ENCODE data around the gene ZNF324B. TPM values are rescaled to one million over a fixed set of nuclear protein-coding genes. Genes with fewer than 3 reads are reported as not detected.

Gene ZNF324B
- total RNA-seq, 5 donors from 2014 or later (not counting 1 experiment from before 2014, with no cell fraction given): 9.5 to 17.2 (median 15.7) TPM

- H3K36me3 ChIP-seq (ENCODE audit: control insufficient read depth in 2 of 2, extremely low read depth in 1 of 2, insufficient read depth in 1 of 2, low read length in 1 of 2): peaks cover 0 to 2% of the 10 kb centered on the region in 2 donors
- no peaks in the 10 kb centered on the region for H3K9me3 ChIP-seq
- Mint-ChIP-seq H3K27ac (peak overlapping the region; percentile 39 to 69), H3K4me1 (peaks cover 22 to 24% (median 23%) of the 10 kb centered on the region in 3 donors), H3K36me3 (peaks cover 17% of the 10 kb centered on the region), H3K9me3 (peaks cover 2 to 6% (median 5%) of the 10 kb centered on the region in 3 donors), H3K27me3 (peaks cover 8 to 31% of the 10 kb centered on the region in 2 donors), H3K4me3 (peak overlapping the region; percentile 81 to 87 (median 86))
- H3K4me1 ChIP-seq (ENCODE audit: control insufficient read depth in 1 of 2, extremely low read depth in 1 of 2, insufficient read depth in 2 of 2, low read length in 2 of 2): peaks cover 4 to 14% of the 10 kb centered on the region in 2 experiments
- peaks cover 0 to 16% of the 10 kb centered on the region in 2 experiments for H3K27me3 ChIP-seq (replicated peaks in 1 of 2; ENCODE audit: control insufficient read depth in 2 of 2, extremely low read depth in 1 of 2, insufficient read depth in 2 of 2, low read length in 1 of 2)
- H3K27ac ChIP-seq (ENCODE audit: low read length): no peak overlapping the region
- ChIA-PET POLR2A (interaction anchor here (0.7 to 0.9 kb wide), 2 partner anchors 15 to 807 kb away, joined by 3 to 5 read pairs; no protein-coding TSS in a partner anchor), CTCF (interaction anchor here in 1 of 2 donors (0.8 to 1.2 kb wide), 3 partner anchors 10 to 88 kb away, joined by 3 to 4 read pairs (median 3); partner anchors contain the start of genes ZNF446 and ZNF497)
- peak overlapping the region; percentile 59 to 77 for H3K4me3 ChIP-seq (ENCODE audit: control insufficient read depth in 1 of 2, extremely low read depth in 1 of 2, low read length in 1 of 2)
- DNase-seq (no peak), ATAC-seq (replicated peaks in 1 of 4) (peak; percentile 24 to 34 (median 30))
- WGBS (ENCODE audit: insufficient coverage): 16% methylated on average over 7 of the region's 11 CpGs
Measured at GRCh38 chr19:58450856-58451357, 515 bp upstream of the ZNF324B start.

GRCh38 chr19:58453743-58454142 is 2.3 kb downstream of the ZNF324B start:
- Histone ChIP-seq H3K27ac (ENCODE audit: low read length) (no peak overlapping the region), H3K36me3 (ENCODE audit: control insufficient read depth in 2 of 2, extremely low read depth in 1 of 2, insufficient read depth in 1 of 2, low read length in 1 of 2) (peaks cover 11% of the 10 kb centered on the region in 2 donors), H3K4me1 (ENCODE audit: control insufficient read depth in 1 of 2, extremely low read depth in 1 of 2, insufficient read depth in 2 of 2, low read length in 2 of 2) (peaks cover 4 to 14% of the 10 kb centered on the region in 2 experiments), H3K9me3 (no peaks in the 10 kb centered on the region), H3K27me3 (replicated peaks in 1 of 2; ENCODE audit: control insufficient read depth in 2 of 2, extremely low read depth in 1 of 2, insufficient read depth in 2 of 2, low read length in 1 of 2) (peaks cover 0 to 8% of the 10 kb centered on the region in 2 experiments), H3K4me3 (ENCODE audit: control insufficient read depth in 1 of 2, extremely low read depth in 1 of 2, low read length in 1 of 2) (no peak overlapping the region)
- ChIA-PET POLR2A (interaction anchor here in 1 of 2 donors (0.6 kb wide), 1 partner anchor 156 kb away, joined by 3 read pairs; no protein-coding TSS in a partner anchor), CTCF (no interaction called here)
- no peak overlapping the region for H3K27ac Mint-ChIP-seq
- H3K9me3 Mint-ChIP-seq: no peaks in the 10 kb centered on the region
- H3K4me3 Mint-ChIP-seq: peak overlapping the region; percentile 17 to 27 (median 18)
- WGBS (ENCODE audit: insufficient coverage): 97% methylated on average over 3 of the region's 6 CpGs
- no peak for DNase-seq
- H3K36me3 Mint-ChIP-seq: peaks cover 23% of the 10 kb centered on the region
- ATAC-seq (replicated peaks in 1 of 4): no peak
- H3K4me1 Mint-ChIP-seq: peaks cover 22 to 26% (median 23%) of the 10 kb centered on the region in 3 donors
- peaks cover 0 to 9% of the 10 kb centered on the region in 2 donors for H3K27me3 Mint-ChIP-seq

- Mint-ChIP-seq H3K27ac (no peak overlapping the region), H3K36me3 (peaks cover 23% of the 10 kb centered on the region), H3K4me3 (no peak overlapping the region), H3K9me3 (no peaks in the 10 kb centered on the region), H3K27me3 (peaks cover 0 to 3% of the 10 kb centered on the region in 2 donors), H3K4me1 (peaks cover 22 to 26% (median 23%) of the 10 kb centered on the region in 3 donors)
- WGBS (ENCODE audit: insufficient coverage): 98% methylated on average over 14 of the region's 21 CpGs
- ChIA-PET CTCF (no interaction called here), POLR2A (no interaction called here)
- DNase-seq: no peak
- H3K4me3 ChIP-seq (ENCODE audit: control insufficient read depth in 1 of 2, extremely low read depth in 1 of 2, low read length in 1 of 2): no peak overlapping the region
- H3K27ac ChIP-seq (ENCODE audit: low read length): no peak overlapping the region
- H3K9me3 ChIP-seq: no peaks in the 10 kb centered on the region
- no peak for ATAC-seq (replicated peaks in 1 of 4)
- peaks cover 4 to 14% of the 10 kb centered on the region in 2 experiments for H3K4me1 ChIP-seq (ENCODE audit: control insufficient read depth in 1 of 2, extremely low read depth in 1 of 2, insufficient read depth in 2 of 2, low read length in 2 of 2)
- no peaks in the 10 kb centered on the region for H3K27me3 ChIP-seq (replicated peaks in 1 of 2; ENCODE audit: control insufficient read depth in 2 of 2, extremely low read depth in 1 of 2, insufficient read depth in 2 of 2, low read length in 1 of 2)
- peaks cover 11% of the 10 kb centered on the region in 2 donors for H3K36me3 ChIP-seq (ENCODE audit: control insufficient read depth in 2 of 2, extremely low read depth in 1 of 2, insufficient read depth in 1 of 2, low read length in 1 of 2)
Measured at GRCh38 chr19:58455306-58455705, 3.9 kb downstream of the ZNF324B start.

GRCh38 chr19:58456111-58456510 is 4.7 kb downstream of the ZNF324B start:
- Histone ChIP-seq H3K27ac (ENCODE audit: low read length) (no peak overlapping the region), H3K36me3 (ENCODE audit: control insufficient read depth in 2 of 2, extremely low read depth in 1 of 2, insufficient read depth in 1 of 2, low read length in 1 of 2) (peaks cover 11% of the 10 kb centered on the region in 2 donors), H3K9me3 (no peaks in the 10 kb centered on the region), H3K4me3 (ENCODE audit: control insufficient read depth in 1 of 2, extremely low read depth in 1 of 2, low read length in 1 of 2) (no peak overlapping the region), H3K27me3 (replicated peaks in 1 of 2; ENCODE audit: control insufficient read depth in 2 of 2, extremely low read depth in 1 of 2, insufficient read depth in 2 of 2, low read length in 1 of 2) (no peaks in the 10 kb centered on the region), H3K4me1 (ENCODE audit: control insufficient read depth in 1 of 2, extremely low read depth in 1 of 2, insufficient read depth in 2 of 2, low read length in 2 of 2) (peaks cover 1 to 10% of the 10 kb centered on the region in 2 experiments)
- Mint-ChIP-seq H3K4me3 (no peak overlapping the region), H3K9me3 (no peaks in the 10 kb centered on the region), H3K4me1 (peaks cover 15 to 18% (median 16%) of the 10 kb centered on the region in 3 donors), H3K36me3 (peaks cover 23% of the 10 kb centered on the region), H3K27ac (no peak overlapping the region), H3K27me3 (peaks cover 0 to 2% of the 10 kb centered on the region in 2 donors)
- ChIA-PET POLR2A (no interaction called here), CTCF (no interaction called here)
- DNase-seq (no peak), ATAC-seq (replicated peaks in 1 of 4) (no peak)
- WGBS (ENCODE audit: insufficient coverage): 98% methylated on average over 29 of the region's 35 CpGs

GRCh38 chr19:58460039-58460438 is 8.6 kb downstream of the ZNF324B start:
- no peak overlapping the region for H3K4me3 Mint-ChIP-seq

GRCh38 chr19:58466089-58466759 is 14.8 kb downstream of the ZNF324B start:
- no peak for DNase-seq
- H3K27ac ChIP-seq (ENCODE audit: low read length): no peak overlapping the region
- H3K4me1 ChIP-seq (ENCODE audit: control insufficient read depth in 1 of 2, extremely low read depth in 1 of 2, insufficient read depth in 2 of 2, low read length in 2 of 2): peaks cover 4 to 21% of the 10 kb centered on the region in 2 experiments
- ChIA-PET CTCF (interaction anchor here in 1 of 2 donors (0.7 kb wide), 1 partner anchor 521 kb away, joined by 4 read pairs; no protein-coding TSS in a partner anchor), POLR2A (interaction anchor here (0.5 to 0.6 kb wide), 2 partner anchors 15 to 550 kb away, joined by 3 read pairs; partner anchors contain the start of gene ZNF324B (in 1 of the 2))
- Mint-ChIP-seq H3K4me1 (peaks cover 17 to 26% (median 23%) of the 10 kb centered on the region in 3 donors), H3K27me3 (no peaks in the 10 kb centered on the region), H3K27ac (peak overlapping the region in 1 of 2 donors; percentile 71), H3K9me3 (no peaks in the 10 kb centered on the region), H3K36me3 (peaks cover 8% of the 10 kb centered on the region), H3K4me3 (peak overlapping the region; percentile 76 to 87 (median 86))
- peak; percentile 18 to 30 (median 26) for ATAC-seq (replicated peaks in 1 of 4)
- WGBS (ENCODE audit: insufficient coverage): 26% methylated on average over 15 of the region's 20 CpGs
- H3K27me3 ChIP-seq (replicated peaks in 1 of 2; ENCODE audit: control insufficient read depth in 2 of 2, extremely low read depth in 1 of 2, insufficient read depth in 2 of 2, low read length in 1 of 2): peaks cover 0 to 5% of the 10 kb centered on the region in 2 experiments
- H3K36me3 ChIP-seq (ENCODE audit: control insufficient read depth in 2 of 2, extremely low read depth in 1 of 2, insufficient read depth in 1 of 2, low read length in 1 of 2): peaks cover 4 to 14% of the 10 kb centered on the region in 2 donors
- H3K9me3 ChIP-seq: no peaks in the 10 kb centered on the region
- H3K4me3 ChIP-seq (ENCODE audit: control insufficient read depth in 1 of 2, extremely low read depth in 1 of 2, low read length in 1 of 2): peak overlapping the region; percentile 61 to 64

More at GRCh38 chr19:58460039-58460438, 8.6 kb downstream of the ZNF324B start:
- Histone ChIP-seq H3K4me3 (ENCODE audit: control insufficient read depth in 1 of 2, extremely low read depth in 1 of 2, low read length in 1 of 2) (no peak overlapping the region), H3K27me3 (replicated peaks in 1 of 2; ENCODE audit: control insufficient read depth in 2 of 2, extremely low read depth in 1 of 2, insufficient read depth in 2 of 2, low read length in 1 of 2) (no peaks in the 10 kb centered on the region), H3K9me3 (no peaks in the 10 kb centered on the region), H3K27ac (ENCODE audit: low read length) (no peak overlapping the region), H3K4me1 (ENCODE audit: control insufficient read depth in 1 of 2, extremely low read depth in 1 of 2, insufficient read depth in 2 of 2, low read length in 2 of 2) (no peaks in the 10 kb centered on the region), H3K36me3 (ENCODE audit: control insufficient read depth in 2 of 2, extremely low read depth in 1 of 2, insufficient read depth in 1 of 2, low read length in 1 of 2) (peaks cover 11% of the 10 kb centered on the region in 2 donors)
- H3K36me3 Mint-ChIP-seq: peaks cover 12% of the 10 kb centered on the region
- H3K27ac Mint-ChIP-seq: no peak overlapping the region
- DNase-seq: no peak
- H3K4me1 Mint-ChIP-seq: peaks cover 0 to 2% (median 0%) of the 10 kb centered on the region in 3 donors
- ChIA-PET CTCF (interaction anchor here in 1 of 2 donors (0.9 kb wide), 1 partner anchor 9 kb away, joined by 3 read pairs; the partner anchor contains the start of gene ZNF324B), POLR2A (no interaction called here)
- no peaks in the 10 kb centered on the region for H3K27me3 Mint-ChIP-seq
- 57% methylated on average over 1 of the region's 2 CpGs for WGBS (ENCODE audit: insufficient coverage)
- no peak for ATAC-seq (replicated peaks in 1 of 4)
- H3K9me3 Mint-ChIP-seq: no peaks in the 10 kb centered on the region
